Measurements from ENCODE around the gene FBXL14.

The FBXL14 gene

GRCh38 chr12:1592444-1593173 lies 1.8 kb downstream of the FBXL14 start:
- peak; percentile 14 to 35 for DNase-seq

GRCh38 chr12:1591543-1591942 lies 2.8 kb downstream of the FBXL14 start:
- DNase-seq, result no peak

GRCh38 chr12:1591034-1591433 lies 3.3 kb downstream of the FBXL14 start:
- DNase-seq, result no peak

- no peak for DNase-seq
Measured at GRCh38 chr12:1590221-1590979, 4.0 kb downstream of the FBXL14 start.

GRCh38 chr12:1588575-1588947 lies 5.8 kb downstream of the FBXL14 start:
- DNase-seq, result no peak

GRCh38 chr12:1587927-1588574 lies 6.3 kb downstream of the FBXL14 start:
- no peak for DNase-seq

GRCh38 chr12:1584326-1584725 lies 10.1 kb downstream of the FBXL14 start:
- no peak for DNase-seq

- peak; percentile 82 to 85 for DNase-seq
Measured at GRCh38 chr12:1583421-1584078, 10.8 kb downstream of the FBXL14 start.

GRCh38 chr12:1582709-1583050 lies 11.7 kb downstream of the FBXL14 start:
- DNase-seq, result no peak

- no peak for DNase-seq
Measured at GRCh38 chr12:1581973-1582708, 12.2 kb downstream of the FBXL14 start.

GRCh38 chr12:1580526-1580925 lies 13.9 kb downstream of the FBXL14 start:
- DNase-seq, result no peak

- DNase-seq, result no peak
Measured at GRCh38 chr12:1579651-1580435, 14.5 kb downstream of the FBXL14 start.

GRCh38 chr12:1576410-1577241 lies 17.8 kb downstream of the FBXL14 start:
- DNase-seq, result no peak

- peak; percentile 44 to 50 for DNase-seq
Measured at GRCh38 chr12:1575408-1576401, 18.7 kb downstream of the FBXL14 start.

- DNase-seq, result no peak
Measured at GRCh38 chr12:1574865-1575259, 19.5 kb downstream of the FBXL14 start.

- DNase-seq, result no peak
Measured at GRCh38 chr12:1573960-1574864, 20.2 kb downstream of the FBXL14 start.

- no peak for DNase-seq
Measured at GRCh38 chr12:1572731-1573130, 21.6 kb downstream of the FBXL14 start.

GRCh38 chr12:1567852-1568251 lies 26.5 kb downstream of the FBXL14 start:
- DNase-seq, result no peak
